ENCODE measurements around the gene PRRT1. TPM values are rescaled to one million over a fixed set of nuclear protein-coding genes. Genes with fewer than 3 reads are reported as not detected.
A peak's percentile ranks its signal among the peaks of the same experiment; 100 is the strongest.

The PRRT1 gene
- total RNA-seq, 1 donor from 2014 or later, result not detected

GRCh38 chr6:32175711-32176475 lies 24.2 kb upstream of the PRRT1 start, which contains the start of gene AGPAT1:
AGPAT1 (minus strand) TSS chr6:32176084; CDS start chr6:32171496, 4,588 bp downstream.
- peak; percentile 98 for DNase-seq (ENCODE audit: low read depth)

- no peak for DNase-seq (ENCODE audit: low read depth)
Observed at GRCh38 chr6:32175322-32175710, 23.6 kb upstream of the PRRT1 start.

GRCh38 chr6:32174416-32174815 lies 22.7 kb upstream of the PRRT1 start:
- DNase-seq (ENCODE audit: low read depth), result no peak

GRCh38 chr6:32173051-32173727 lies 21.4 kb upstream of the PRRT1 start:
- DNase-seq (ENCODE audit: low read depth), result no peak

- no peak for DNase-seq (ENCODE audit: low read depth)
Observed at GRCh38 chr6:32171234-32171633, 19.5 kb upstream of the PRRT1 start.

DNA sequence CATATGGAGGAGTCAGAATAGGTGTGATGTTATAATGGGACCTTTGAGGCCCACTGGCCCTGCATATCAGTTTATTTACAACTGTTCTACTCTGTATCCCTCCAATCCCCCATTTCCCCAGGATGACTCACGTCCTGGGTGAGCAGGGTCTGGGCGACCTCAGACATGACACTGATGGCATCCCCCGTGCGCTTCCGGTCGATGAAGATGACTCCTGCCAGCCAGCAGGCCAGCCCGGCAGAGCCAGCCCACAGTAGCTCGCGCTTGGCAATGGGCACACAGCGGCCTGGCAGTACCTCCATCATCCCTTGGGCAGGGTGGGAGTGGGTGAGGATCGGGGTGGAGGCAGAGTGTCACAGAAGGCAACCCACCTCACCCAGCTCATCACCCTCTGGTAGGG lies 18.6 kb upstream of the PRRT1 start:
- no peak for DNase-seq (ENCODE audit: low read depth)

DNA sequence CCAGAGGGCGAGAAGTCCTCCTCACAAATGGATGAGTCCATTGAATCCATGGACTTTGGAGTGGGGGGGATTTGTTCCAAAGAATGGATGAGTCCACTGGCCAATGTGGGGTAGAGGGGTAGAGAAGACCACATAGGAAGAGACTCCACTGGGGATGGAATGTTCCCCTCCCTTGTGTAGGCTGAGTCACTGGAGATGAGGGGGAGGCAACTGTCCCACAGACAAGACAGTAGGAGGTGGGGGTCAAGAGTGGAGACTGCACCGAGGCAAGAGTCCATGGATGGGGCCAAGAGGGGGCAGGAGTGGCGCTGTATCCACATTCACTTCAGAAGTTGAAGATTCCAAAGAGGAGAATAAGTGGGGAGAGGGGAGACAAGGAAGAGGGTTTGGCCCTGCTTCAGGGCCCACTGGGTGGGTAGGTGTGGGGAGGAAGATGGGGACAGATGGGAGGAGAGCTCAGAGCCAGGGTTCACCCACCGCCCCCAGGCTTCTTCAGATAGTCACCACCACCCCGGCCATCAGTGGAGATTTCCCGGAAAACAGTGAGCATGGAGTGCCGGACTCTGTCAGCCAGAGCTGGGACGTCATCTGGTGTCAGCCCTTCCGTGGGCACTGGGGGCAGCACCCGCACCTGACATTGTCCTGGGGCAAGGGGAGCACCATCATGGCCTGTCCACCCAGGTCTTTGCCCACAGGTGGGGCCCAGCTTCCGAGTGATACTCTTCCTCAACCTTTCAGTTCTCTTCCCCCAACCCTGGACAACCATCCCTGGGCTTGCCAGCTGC lies 17.3 kb upstream of the PRRT1 start:
- DNase-seq (ENCODE audit: low read depth), result no peak

DNA sequence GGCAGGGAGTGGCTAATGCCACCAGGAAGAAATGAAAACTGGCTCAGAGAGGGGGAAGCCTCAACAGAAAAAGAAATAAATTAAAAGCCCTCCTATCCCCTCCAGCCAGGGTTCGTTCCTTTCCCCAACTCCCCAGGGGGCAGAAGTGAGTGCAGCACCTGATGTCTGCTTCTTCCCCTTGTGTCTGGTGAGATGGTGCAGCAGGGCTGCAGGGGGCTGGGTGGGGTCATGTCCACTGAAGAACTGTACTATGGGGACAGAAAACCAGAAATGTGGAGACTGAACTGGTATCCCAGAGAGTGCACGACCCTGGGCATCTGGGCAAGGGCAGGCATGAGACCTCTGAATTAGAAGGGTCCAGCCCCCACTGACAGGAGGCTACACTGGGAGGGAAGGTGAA lies 16.6 kb upstream of the PRRT1 start:
- no peak for DNase-seq (ENCODE audit: low read depth)

GRCh38 chr6:32167761-32168262 lies 16.1 kb upstream of the PRRT1 start:
- DNase-seq (ENCODE audit: low read depth), result no peak

DNA sequence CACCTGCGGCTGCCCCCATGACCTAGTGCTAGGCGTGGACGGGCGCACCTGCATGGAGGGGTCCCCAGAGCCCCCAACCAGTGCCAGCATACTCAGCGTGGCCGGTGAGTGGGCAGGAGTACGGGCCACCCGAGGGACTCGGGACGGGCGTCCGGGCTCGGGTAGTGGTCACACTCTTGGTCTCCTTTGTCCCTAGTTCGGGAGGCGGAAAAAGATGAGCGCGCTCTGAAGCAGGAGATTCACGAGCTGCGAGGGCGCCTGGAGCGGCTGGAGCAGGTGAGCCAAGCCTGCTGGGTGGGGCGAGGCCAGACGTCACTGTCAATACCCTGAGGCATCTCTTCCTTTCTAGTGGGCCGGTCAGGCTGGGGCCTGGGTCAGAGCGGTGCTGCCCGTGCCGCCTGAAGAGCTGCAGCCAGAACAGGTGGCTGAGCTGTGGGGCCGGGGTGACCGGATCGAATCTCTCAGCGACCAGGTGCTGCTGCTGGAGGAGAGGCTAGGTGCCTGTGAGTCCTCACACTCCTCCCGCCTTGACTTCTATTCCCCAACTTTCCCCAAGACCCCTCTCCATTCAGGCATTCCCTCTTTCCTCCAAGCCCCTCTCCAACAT lies 15.5 kb upstream of the PRRT1 start:
- no peak for DNase-seq (ENCODE audit: low read depth)

DNA sequence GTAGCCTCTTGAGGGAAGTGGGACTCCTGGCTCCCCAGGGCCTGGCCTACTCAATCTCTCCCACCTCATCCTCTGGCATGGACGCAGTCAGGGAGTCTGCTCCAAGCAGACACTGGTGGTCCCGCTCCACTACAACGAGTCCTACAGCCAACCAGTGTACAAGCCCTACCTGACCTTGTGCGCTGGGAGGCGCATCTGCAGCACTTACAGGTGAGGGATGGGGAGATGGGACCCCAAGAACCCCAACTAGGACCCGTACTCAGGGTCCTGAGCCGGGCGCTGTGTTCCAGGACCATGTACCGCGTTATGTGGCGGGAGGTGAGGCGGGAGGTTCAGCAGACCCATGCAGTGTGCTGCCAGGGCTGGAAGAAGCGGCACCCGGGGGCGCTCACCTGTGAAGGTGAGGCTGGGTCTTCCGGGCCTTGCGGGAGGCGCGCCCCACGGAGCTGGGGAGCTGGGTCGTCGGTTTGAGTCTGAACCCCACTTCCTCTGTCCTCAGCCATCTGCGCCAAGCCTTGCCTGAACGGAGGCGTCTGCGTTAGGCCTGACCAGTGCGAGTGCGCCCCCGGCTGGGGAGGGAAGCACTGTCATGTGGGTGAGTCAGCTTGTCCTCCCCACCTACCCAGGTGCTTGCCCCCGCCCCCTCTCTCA lies 14.8 kb upstream of the PRRT1 start:
- DNase-seq (ENCODE audit: low read depth), result no peak

DNA sequence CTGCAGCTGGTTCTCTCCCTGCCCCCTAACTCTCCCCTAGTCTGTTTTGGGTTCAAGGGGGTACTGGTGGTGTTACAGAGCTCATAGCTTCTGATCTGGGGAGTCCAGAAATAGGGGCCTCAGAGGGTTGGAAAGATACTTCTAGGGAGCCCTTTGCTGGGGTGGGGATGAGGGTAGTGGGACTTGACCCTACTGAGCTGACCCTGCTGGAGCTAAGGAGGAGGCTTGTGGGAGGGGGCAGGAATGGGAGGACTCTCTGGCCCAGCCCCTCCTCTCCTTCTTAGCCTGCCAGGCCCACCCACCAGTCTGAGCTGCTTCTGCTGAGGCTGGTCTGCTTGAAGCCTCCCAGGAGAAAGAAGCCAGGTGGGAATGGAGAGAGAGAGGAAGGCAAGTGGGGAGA lies 12.6 kb upstream of the PRRT1 start, which contains the start of gene EGFL8:
TSS of gene EGFL8 (plus strand) at position 301 of the 400 bp plus-strand sequence. CDS start 1,571 bp downstream, outside the sequence.
- DNase-seq (ENCODE audit: low read depth), result no peak

- DNase-seq (ENCODE audit: low read depth), result no peak
Observed at GRCh38 chr6:32163559-32164258, 12.0 kb upstream of the PRRT1 start.

GRCh38 chr6:32158052-32158451 lies 6.3 kb upstream of the PRRT1 start:
- DNase-seq (ENCODE audit: low read depth), result no peak

DNA sequence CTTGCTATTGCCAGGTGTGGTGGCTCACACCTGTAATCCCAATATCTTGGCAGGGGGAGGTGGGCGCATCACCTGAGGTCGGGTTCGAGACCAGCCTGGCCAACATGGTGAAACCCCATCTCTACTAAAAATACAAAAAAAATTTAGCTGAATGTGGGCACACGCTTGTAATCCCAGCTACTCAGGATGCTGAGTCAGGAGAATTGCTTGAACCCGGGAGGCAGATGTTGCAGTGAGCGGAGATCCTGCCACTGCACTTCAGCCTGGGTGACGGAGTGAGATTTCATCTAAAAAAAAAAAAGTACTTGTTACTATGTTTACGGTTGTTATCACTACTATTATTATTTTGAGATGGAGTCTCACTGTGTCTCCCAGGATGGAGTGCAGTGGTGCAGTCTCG lies 5.2 kb upstream of the PRRT1 start:
- no peak for DNase-seq (ENCODE audit: low read depth)

DNA sequence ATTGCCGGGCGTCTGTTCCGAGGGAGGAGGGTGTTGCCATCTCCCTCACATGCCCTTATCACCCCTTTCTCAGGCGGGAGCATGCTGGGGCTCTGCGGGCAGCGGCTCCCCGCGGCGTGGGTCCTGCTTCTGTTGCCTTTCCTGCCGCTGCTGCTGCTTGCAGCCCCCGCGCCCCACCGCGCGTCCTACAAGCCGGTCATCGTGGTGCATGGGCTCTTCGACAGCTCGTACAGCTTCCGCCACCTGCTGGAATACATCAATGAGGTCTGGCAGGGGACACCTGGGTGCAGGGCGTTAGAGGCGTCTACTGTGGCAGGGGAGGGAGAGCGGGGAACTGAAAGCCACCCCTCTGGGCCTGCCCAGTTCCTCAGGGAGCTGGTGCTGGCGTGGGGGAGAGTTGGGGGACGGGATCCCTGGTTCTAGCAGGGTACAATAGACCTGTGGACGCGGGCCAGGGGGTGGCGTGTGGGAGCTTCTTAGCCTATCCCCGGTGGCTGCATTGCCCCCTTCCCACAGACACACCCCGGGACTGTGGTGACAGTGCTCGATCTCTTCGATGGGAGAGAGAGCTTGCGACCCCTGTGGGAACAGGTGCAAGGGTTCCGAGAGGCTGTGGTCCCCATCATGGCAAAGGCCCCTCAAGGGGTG lies 2.9 kb upstream of the PRRT1 start:
- DNase-seq (ENCODE audit: low read depth), result peak; percentile 81

DNA sequence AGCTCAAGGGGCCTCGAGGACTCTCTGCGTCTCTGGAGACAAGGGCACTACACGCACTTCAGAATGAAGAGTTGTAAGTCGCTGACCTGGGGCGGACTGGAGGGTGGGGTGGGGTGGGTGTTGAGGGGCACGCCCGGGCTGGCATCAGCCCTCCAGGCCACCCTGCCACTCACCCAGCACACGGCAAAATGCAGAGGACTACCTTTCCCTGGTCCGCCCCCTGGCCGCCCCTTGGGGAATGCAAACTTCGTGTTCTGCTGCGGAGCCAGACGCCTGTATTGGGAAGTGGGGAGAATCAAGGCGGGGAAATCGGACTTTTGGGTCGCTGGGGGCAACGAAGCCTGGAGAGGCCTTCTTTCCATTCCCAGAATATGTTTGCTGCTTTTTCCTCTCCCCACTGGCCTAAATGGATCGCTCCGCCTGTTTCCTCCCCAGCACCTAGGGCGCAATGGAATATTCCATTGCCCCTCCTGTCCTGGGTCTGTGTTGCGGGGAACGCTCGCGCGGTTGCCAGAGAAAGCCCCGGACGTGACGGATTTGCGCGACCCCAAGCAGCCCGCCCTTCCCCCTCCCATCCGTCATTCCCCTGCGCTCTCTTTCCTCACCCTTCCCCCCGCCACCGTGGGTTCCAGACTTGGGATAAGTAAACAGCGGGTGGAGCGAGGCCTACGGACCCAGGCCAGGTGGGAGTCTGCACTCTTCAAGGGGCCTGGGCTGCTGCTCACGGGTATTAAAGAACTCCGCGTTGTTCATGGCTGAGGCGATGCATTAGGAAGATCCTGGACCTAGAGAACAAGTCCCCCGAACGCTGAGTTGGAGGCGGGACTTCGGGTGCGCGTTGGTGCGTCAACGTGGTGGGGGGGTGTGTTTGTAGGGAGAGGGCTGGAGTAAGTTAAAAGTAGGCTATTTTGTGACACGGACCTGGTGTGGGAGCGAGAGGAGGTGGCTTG lies 2.1 kb upstream of the PRRT1 start, which contains the start of gene PPT2:
TSS of gene PPT2 (plus strand) at position 578 of the 950 bp plus-strand sequence. CDS start 454 bp downstream, outside the sequence.
- peak; percentile 94 for DNase-seq (ENCODE audit: low read depth)
